ENCODE measurements around the gene BNC2. TPM values are rescaled to one million over a fixed set of nuclear protein-coding genes. Genes with fewer than 3 reads are reported as not detected.

The BNC2 gene
- total RNA-seq, 1 experiment from 2014 or later, result 5.7 TPM

GRCh38 chr9:16447946-16448345, 422.5 kb downstream of the BNC2 start:
- intact Hi-C loops (cut with micrococcal nuclease; ENCODE audit: unreplicated experiment) (no loop called here), in situ Hi-C loops (cut with HindIII; ENCODE audit: low pct_unique_long_range_greater_than_20kb, low sequenced_read_pairs) (no loop called here)
- CTCF ChIA-PET, result no interaction called here

GRCh38 chr9:16446636-16447035, 423.8 kb downstream of the BNC2 start:
- Histone ChIP-seq H3K27me3 (ENCODE audit: control insufficient read depth, insufficient read depth, low read length) (no peaks in the 10 kb centered on the region), H3K9me3 (ENCODE audit: control insufficient read depth, insufficient read depth, low read depth, low read length) (no peaks in the 10 kb centered on the region), H3K36me3 (ENCODE audit: control insufficient read depth, insufficient read depth, low read length) (no peaks in the 10 kb centered on the region), H3K4me1 (ENCODE audit: control insufficient read depth, insufficient read depth, low read length) (no peaks in the 10 kb centered on the region), H3K4me3 (ENCODE audit: low read depth in 2 of 2, low read length in 2 of 2) (no peak overlapping the region), H3K27ac (ENCODE audit: low read length) (no peak overlapping the region)
- DNase-seq (ENCODE audit: low read depth, low spot score) (no peak), ATAC-seq (no peak)
- intact Hi-C loops (cut with micrococcal nuclease; ENCODE audit: unreplicated experiment), result no loop called here
- no peak for TF ChIP-seq TCF7L2 (IDR thresholded peaks at IDR 0.05; ENCODE audit: low read depth, low read length)
- TF ChIP-seq POLR2AphosphoS5 (IDR thresholded peaks at IDR 0.05; ENCODE audit: low read depth, low read length), result no peak
- no peak for TF ChIP-seq REST (IDR thresholded peaks at IDR 0.05; ENCODE audit: insufficient read depth in 1 of 2, low read depth in 2 of 2, low read length in 1 of 2)
- TF ChIP-seq CTCF (IDR thresholded peaks at IDR 0.05), result no peak
- no peak for TF ChIP-seq SIN3A (IDR thresholded peaks at IDR 0.05; ENCODE audit: borderline replicate concordance, insufficient read depth, low read depth, low read length)
- in situ Hi-C loops (cut with HindIII; ENCODE audit: low pct_unique_long_range_greater_than_20kb, low sequenced_read_pairs), result no loop called here
- CTCF ChIA-PET, result no interaction called here
- POLR2A ChIA-PET, result no interaction called here
- BruUV-seq (replicated peaks), result no TSS peak

More at GRCh38 chr9:16447946-16448345, 422.5 kb downstream of the BNC2 start:
- Histone ChIP-seq H3K4me1 (ENCODE audit: control insufficient read depth, insufficient read depth, low read length) (no peaks in the 10 kb centered on the region), H3K9me3 (ENCODE audit: control insufficient read depth, insufficient read depth, low read depth, low read length) (no peaks in the 10 kb centered on the region), H3K4me3 (ENCODE audit: low read depth in 2 of 2, low read length in 2 of 2) (no peak overlapping the region), H3K27me3 (ENCODE audit: control insufficient read depth, insufficient read depth, low read length) (no peaks in the 10 kb centered on the region), H3K36me3 (ENCODE audit: control insufficient read depth, insufficient read depth, low read length) (no peaks in the 10 kb centered on the region), H3K27ac (ENCODE audit: low read length) (no peak overlapping the region)
- POLR2A ChIA-PET, result no interaction called here
- BruUV-seq (replicated peaks), result no TSS peak
- TF ChIP-seq POLR2AphosphoS5 (IDR thresholded peaks at IDR 0.05; ENCODE audit: low read depth, low read length) (no peak), CTCF (IDR thresholded peaks at IDR 0.05) (no peak), TCF7L2 (IDR thresholded peaks at IDR 0.05; ENCODE audit: low read depth, low read length) (no peak), SIN3A (IDR thresholded peaks at IDR 0.05; ENCODE audit: borderline replicate concordance, insufficient read depth, low read depth, low read length) (no peak)
- ATAC-seq, result no peak
- DNase-seq (ENCODE audit: low read depth, low spot score), result no peak

All from Panc1 (cell line).